Cerebellar cortex (tissue), 1 donor: Measurements from ENCODE around the gene SLC15A1.

Experiments used
- DNase-seq: peaks from one replicate; pipeline ENCODE4 v3.0.0-alpha.2; 2015; ENCODE audit warnings: low spot score

Gene SLC15A1

GRCh38 chr13:98751861-98752466 is 508 bp downstream of the SLC15A1 start:
- DNase-seq = no peak

GRCh38 chr13:98751367-98751782 is 1.1 kb downstream of the SLC15A1 start:
- no peak for DNase-seq

DNA sequence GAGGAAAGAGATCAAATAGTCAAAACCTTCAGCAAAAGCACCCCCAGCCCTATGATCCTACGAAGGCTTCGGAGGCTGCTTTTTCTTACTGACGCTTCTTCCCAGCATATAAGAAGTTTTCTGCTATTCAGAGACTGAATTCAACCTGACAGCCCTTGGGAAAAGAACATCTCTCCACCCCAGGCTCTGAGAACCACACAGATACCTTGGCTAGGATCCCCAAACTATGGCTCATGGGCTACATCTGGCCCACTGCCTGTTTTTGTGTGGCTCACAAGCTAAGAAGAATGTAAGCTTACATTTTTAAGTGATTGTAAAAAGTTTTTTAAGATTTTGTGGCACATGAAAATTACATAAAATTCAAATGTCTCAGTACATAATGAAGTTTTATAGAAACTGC is 3.0 kb downstream of the SLC15A1 start:
- DNase-seq = no peak

DNA sequence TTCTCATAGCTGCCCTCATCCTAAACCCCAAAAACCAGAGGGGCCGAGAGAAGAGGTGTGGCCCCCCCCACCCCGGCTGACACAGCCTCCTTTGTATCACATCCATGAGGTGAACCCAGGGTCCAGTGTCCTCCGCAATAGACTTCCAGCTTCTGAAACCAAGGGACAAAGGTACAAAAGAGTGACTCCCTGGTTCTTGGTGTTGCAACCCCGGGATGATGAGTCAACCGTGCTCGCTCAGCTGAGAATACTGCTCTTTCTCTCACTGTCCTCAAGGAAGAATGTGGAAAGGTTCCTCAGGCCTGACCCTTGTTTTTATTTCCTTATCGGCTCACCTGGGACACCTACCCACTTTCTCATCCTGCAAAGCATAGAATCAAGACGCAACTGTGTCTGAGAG is 5.5 kb downstream of the SLC15A1 start:
- DNase-seq = no peak

GRCh38 chr13:98743377-98743776 is 9.1 kb downstream of the SLC15A1 start:
- no peak for DNase-seq

GRCh38 chr13:98742961-98743360 is 9.5 kb downstream of the SLC15A1 start:
- DNase-seq = no peak

DNA sequence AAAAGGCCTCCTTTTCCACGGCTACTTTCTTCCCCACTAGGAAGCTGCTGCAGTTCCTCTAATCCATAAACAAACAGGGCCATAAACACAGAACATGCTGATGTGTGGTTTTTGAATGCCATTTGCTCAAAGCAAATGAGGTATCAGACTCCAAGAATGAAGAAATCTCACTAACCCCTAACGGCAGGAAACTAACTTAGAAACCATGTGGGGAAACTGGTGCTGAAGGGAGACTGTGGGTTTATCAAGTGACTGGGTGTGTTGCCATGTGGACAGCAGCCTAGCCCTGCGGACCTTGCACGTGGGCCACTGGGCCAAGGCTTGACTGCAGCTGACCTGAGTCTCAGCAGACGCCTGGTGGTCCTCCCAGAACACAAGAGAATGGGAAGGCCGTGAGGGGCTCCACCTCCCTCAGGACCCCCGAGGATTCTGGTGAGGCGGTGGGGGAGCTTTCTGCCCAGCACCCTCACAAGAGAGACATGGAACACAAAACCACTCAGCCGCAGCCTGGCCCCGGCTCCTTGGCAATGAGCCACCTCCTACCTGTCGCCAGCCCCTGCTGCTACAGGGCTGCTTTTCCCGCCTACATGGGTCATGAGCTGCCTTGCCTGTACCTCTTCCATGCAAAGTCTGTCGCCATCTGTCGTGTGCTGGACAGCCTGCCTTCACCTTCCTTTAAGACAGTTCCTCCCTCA is 10.6 kb downstream of the SLC15A1 start:
- DNase-seq = no peak

GRCh38 chr13:98740131-98740530 is 12.3 kb downstream of the SLC15A1 start:
- DNase-seq = no peak

GRCh38 chr13:98738993-98739392 is 13.5 kb downstream of the SLC15A1 start:
- no peak for DNase-seq

DNA sequence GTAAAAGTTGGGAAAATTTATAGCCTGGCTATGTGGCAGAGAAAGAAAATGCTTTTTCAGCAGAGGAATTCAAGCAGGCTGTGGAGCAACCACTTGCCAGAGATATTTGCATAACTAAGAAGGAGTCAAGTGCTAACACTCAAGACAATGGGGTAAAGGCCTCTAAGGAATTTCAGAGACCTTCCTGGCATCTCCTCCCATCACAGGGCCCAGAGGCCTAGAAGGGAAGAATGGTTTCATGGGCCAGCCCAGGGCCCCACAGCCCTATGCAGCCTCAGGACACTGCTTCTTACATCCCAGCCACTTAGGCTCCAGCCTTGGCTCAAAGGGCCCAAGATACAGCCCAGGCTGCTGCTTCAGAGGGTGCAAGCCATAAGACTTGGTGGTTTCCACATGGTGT is 14.3 kb downstream of the SLC15A1 start:
- DNase-seq = no peak

- DNase-seq = no peak
Observed at GRCh38 chr13:98731925-98732324, 20.5 kb downstream of the SLC15A1 start.

GRCh38 chr13:98731038-98731437 is 21.4 kb downstream of the SLC15A1 start:
- no peak for DNase-seq

DNA sequence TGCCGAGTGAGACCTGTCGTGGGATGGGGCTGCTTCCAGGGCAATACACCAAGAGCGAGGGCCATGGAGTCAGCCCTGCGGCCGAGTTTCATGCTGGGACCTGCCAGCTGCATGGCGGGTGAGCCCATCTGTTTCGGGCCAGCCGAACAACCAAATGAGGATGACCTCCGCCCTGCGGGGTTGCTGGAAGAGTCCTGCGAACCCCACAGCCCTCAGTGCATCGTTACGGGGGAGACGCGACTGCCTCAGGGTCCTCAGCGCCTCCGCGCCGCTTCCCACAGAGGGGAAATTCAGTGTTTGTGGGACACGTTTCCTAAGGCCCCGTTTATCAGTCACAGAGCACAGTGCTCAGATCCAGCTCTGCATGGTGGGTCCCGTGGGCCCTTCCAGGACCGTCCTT is 22.0 kb downstream of the SLC15A1 start:
- DNase-seq = no peak

- no peak for DNase-seq
Observed at GRCh38 chr13:98729658-98730057, 22.8 kb downstream of the SLC15A1 start.

DNA sequence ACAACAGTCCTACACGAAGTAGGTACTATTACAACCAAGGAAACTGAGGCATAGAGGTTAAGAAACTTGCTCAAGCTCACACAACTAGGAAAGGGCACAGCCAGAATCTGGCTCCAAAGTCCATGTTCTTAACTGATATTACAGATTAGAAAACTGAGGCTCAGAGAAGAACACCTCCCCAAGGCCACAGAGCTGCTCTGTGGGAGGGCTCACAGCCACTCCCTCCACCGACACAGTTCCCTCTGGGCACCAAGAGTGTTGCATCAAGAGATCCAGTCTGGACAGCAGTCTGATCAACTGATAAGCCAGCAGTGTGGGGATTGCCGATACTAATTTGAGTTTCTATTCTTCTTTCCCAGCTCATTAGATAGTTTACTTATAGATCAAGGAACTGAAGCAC is 29.5 kb downstream of the SLC15A1 start:
- no peak for DNase-seq

DNA sequence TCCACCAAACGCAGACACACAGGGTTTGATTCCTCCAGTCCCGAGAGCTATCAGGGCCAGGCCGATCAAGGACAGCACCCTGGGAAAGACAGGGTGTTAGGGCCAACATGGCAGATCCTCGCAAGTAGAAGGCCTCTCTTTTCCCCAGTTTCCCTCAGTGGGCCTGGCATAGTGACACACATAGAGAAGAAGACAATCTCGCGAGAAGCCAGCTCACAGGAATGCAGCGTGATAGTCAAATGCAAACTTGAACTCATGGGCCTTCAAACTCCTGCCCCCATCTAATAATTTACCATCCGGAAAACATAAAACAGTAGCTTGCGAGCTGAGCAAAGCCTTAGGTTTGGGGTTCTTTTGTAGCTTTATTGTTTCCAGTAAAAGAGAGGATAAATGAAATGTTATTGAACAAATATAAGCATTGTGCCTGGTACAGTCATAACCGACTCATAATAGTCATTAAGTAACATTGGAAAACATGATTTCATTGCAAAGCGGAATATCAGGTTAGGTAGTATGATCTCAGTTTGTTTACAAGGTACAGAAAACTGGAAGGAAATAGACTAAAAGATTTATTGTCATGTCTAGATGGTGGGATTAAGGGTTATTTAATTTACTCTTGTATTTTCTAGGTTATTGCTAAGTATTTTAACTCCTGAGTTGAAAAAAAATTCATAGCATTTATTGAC is 30.5 kb downstream of the SLC15A1 start:
- DNase-seq = no peak

DNA sequence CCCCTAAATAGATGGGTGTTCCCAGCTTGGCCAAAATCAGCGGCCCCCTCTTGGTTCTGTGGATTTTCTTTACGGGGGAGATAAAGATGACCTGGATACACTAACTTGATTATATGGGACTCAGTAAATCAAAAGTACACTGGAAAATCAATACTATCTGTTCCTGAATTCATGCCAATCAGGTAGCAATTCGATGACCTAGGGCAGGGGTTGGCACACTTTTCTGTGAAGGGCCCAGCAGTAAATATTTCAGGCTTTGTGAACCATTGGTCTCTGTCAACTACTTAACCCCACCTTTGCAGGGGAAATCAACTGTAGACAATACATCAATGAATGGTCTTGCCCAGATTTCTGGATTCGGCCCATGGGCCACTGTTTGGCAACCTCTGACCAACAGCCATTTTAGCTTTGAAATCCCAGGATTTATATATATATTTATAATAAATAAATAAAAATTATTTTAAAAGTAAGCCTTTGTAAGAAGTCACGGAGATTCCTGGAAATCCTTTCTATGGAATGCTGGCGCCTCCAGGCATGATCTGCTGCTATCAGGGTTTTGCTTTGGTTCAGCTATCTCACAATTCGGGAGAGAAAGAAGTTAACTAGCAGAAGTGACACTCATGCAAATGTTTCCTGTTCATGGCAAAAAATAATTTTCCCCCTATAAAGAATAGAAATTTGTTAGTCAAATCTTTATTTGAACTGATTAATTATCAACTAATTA is 32.8 kb downstream of the SLC15A1 start:
- no peak for DNase-seq

DNA sequence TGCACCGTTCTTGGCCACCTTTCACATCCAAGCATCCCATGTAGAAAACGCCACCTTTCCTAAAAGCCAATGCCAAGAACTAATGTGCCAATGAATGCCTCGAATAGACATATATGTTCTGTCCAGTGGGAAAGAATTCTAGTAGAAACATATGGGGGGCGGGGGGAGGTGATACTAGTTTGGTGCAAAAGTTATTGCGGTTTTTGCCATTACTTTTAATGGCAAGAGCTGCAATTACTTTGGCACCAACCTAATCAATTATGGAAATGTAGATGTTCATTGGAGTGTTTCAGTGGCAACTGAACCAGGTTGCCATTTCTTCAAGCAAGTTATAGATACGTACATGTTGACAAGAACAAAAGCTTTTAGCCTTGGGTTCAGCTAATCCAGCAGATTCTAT is 34.6 kb downstream of the SLC15A1 start:
- no peak for DNase-seq

GRCh38 chr13:98717256-98717655 is 35.2 kb downstream of the SLC15A1 start:
- DNase-seq = no peak

DNA sequence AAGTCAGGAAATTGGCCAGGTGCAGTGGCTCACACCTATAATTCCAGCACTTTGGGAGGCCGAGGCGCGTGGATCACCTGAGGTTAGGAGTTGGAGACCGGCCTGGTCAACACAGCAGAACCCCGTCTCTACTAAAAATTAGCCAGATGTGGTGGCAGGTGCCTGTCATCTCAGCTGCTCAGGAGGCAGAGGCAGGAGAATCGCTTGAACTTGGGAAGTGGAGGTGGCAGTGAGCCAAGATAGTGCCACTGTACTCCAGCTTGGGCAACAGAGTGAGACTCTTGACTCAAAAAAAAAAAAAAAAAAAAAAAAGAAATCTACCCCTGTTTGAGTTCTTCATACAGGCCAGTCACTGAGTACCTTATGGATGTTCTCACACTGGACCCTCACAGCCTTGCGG is 42.0 kb downstream of the SLC15A1 start:
- DNase-seq = no peak

GRCh38 chr13:98707281-98707999 is 45.0 kb downstream of the SLC15A1 start:
- no peak for DNase-seq

- DNase-seq = no peak
Observed at GRCh38 chr13:98706446-98707110, 45.9 kb downstream of the SLC15A1 start.
